CD14-positive monocyte (primary cell): ENCODE measurements around the gene USP28. TPM values are rescaled to one million over a fixed set of nuclear protein-coding genes. Genes with fewer than 3 reads are reported as not detected.

Experiments used
- DNase-seq, 3 donors: peaks; one replicate each; pipeline ENCODE4 v3.0.0-alpha.2; 2011 to 2022
- H2AFZ ChIP-seq: 2 replicates; pipeline ENCODE4 v1.6.0; 2012; ENCODE audit warnings: mild to moderate bottlenecking, low read depth, low read length, inconsistent platforms; ENCODE audit not compliant: insufficient read depth, poor library complexity, severe bottlenecking
- H3K27ac ChIP-seq, 2 donors: 1 replicate in 1 of 2; 2 replicates in 1 of 2; pipeline ENCODE4 v1.5.1; 2012 to 2013; ENCODE audit warnings: low read length in 2 of 2, control low read depth in 1 of 2, inconsistent platforms in 1 of 2, low read depth in 1 of 2, mild to moderate bottlenecking in 1 of 2
- H3K27me3 ChIP-seq, 2 donors: one replicate each; pipeline versions ENCODE4 v1.6.0 to v1.6.1; 2011 to 2013; ENCODE audit warnings: low read length in 2 of 2; ENCODE audit not compliant: control insufficient read depth in 2 of 2, insufficient read depth in 2 of 2
- H3K36me3 ChIP-seq, 2 donors: replicated peaks in 1 of 2; 1 replicate in 1 of 2; 2 replicates in 1 of 2; pipeline versions ENCODE4 v1.5.1 to v1.6.1; 2012 to 2013; ENCODE audit warnings: low read length in 2 of 2, control low read depth in 1 of 2, inconsistent platforms in 1 of 2, mild to moderate bottlenecking in 1 of 2; ENCODE audit not compliant: insufficient read depth in 2 of 2, control insufficient read depth in 1 of 2
- H3K4me1 ChIP-seq, 2 donors: 1 replicate in 1 of 2; 2 replicates in 1 of 2; pipeline versions ENCODE4 v1.5.1 to v1.6.1; 2012 to 2013; ENCODE audit warnings: low read length in 2 of 2, control low read depth in 1 of 2, inconsistent platforms in 1 of 2, mild to moderate bottlenecking in 1 of 2, moderate library complexity in 1 of 2; ENCODE audit not compliant: insufficient read depth in 2 of 2, control insufficient read depth in 1 of 2
- H3K4me2 ChIP-seq: replicated peaks from 2 replicates; pipeline ENCODE3; 2012; ENCODE audit warnings: low read length, moderate library complexity, mild to moderate bottlenecking; ENCODE audit not compliant: poor library complexity, severe bottlenecking; ENCODE audit errors: extremely low read depth
- H3K4me3 ChIP-seq, 3 experiments: fragments of 200-600 bp in 1 of 3; sonication (generic) in 1 of 3; replicated peaks in 1 of 3; 1 replicate in 2 of 3; 2 replicates in 1 of 3; pipeline ENCODE4 v1.5.1; 2011 to 2013; ENCODE audit warnings: low read length in 3 of 3, mild to moderate bottlenecking in 3 of 3, control low read depth in 2 of 3, low read depth in 2 of 3, inconsistent platforms in 1 of 3, moderate library complexity in 1 of 3
- H3K79me2 ChIP-seq: 2 replicates; pipeline ENCODE4 v1.6.0; 2012; ENCODE audit warnings: mild to moderate bottlenecking, control low read depth, inconsistent platforms, low read length, moderate library complexity; ENCODE audit not compliant: insufficient read depth
- H3K9ac ChIP-seq: 2 replicates; pipeline ENCODE4 v1.6.0; 2017; ENCODE audit warnings: low read length, mild to moderate bottlenecking; ENCODE audit not compliant: insufficient read depth, poor library complexity, severe bottlenecking
- H3K9me3 ChIP-seq, 2 donors: replicated peaks in 1 of 2; 1 replicate in 1 of 2; 2 replicates in 1 of 2; pipeline versions ENCODE4 v1.5.1 to v1.6.1; 2012 to 2013; ENCODE audit warnings: low read length in 2 of 2, control low read depth in 1 of 2; ENCODE audit not compliant: control insufficient read depth in 1 of 2, insufficient read depth in 1 of 2
- H4K20me1 ChIP-seq: 2 replicates; pipeline ENCODE4 v1.6.0; 2012; ENCODE audit warnings: mild to moderate bottlenecking, low read length, control low read depth, moderate library complexity; ENCODE audit not compliant: insufficient read depth
- H3K27ac Mint-ChIP-seq, 7 donors: one replicate each; pipeline ENCODE4 v1.8.0; 2020; ENCODE audit warnings: mild to moderate bottlenecking in 7 of 7, mixed read lengths in 7 of 7, moderate library complexity in 6 of 7, inconsistent platforms in 2 of 7
- H3K27me3 Mint-ChIP-seq, 3 donors: one replicate each; pipeline ENCODE4 v1.8.0; 2021 to 2022; ENCODE audit warnings: low read depth in 3 of 3, mild to moderate bottlenecking in 3 of 3, mixed read lengths in 3 of 3, moderate library complexity in 3 of 3, inconsistent platforms in 1 of 3
- H3K36me3 Mint-ChIP-seq, 2 donors: one replicate each; pipeline ENCODE4 v1.8.0; 2020; ENCODE audit warnings: mixed read lengths in 2 of 2, inconsistent platforms in 1 of 2, mild to moderate bottlenecking in 1 of 2
- H3K4me1 Mint-ChIP-seq: one replicate; pipeline ENCODE4 v1.8.0; 2020; ENCODE audit warnings: mild to moderate bottlenecking, mixed read lengths
- H3K4me3 Mint-ChIP-seq, 2 donors: one replicate each; pipeline ENCODE4 v1.8.0; 2020; ENCODE audit warnings: mild to moderate bottlenecking in 2 of 2, mixed read lengths in 2 of 2, moderate library complexity in 1 of 2
- H3K9me3 Mint-ChIP-seq, 7 donors: one replicate each; pipeline ENCODE4 v1.8.0; 2020 to 2022; ENCODE audit warnings: mixed read lengths in 7 of 7, mild to moderate bottlenecking in 6 of 7, moderate library complexity in 6 of 7, inconsistent platforms in 2 of 7
- CTCF ChIP-seq: fragments of 200-600 bp; IDR thresholded peaks from one replicate; pipeline ENCODE4 v1.8.0; 2022; ENCODE audit warnings: antibody characterized with exemption, mild to moderate bottlenecking
- WGBS: methylation state at CpG from one replicate; pipeline ENCODE4 v1.1.5; 2013; ENCODE audit warnings: missing lambda C conversion rate; ENCODE audit not compliant: insufficient coverage; 5-methylcytosine and 5-hydroxymethylcytosine counted together
- intact Hi-C, 2 donors: fragments of 100-400 bp; cut with micrococcal nuclease; formaldehyde crosslinking; loops; one replicate each; pipeline versions ENCODE4 v1.15.0 to v1.15.1; 2023
- polyA plus RNA-seq, 3 donors: library from polyadenylated mRNA; depleted of rRNA in 1 of 3; unstranded in 2 of 3; stranded (reverse) in 1 of 3; fragments of 300-500 nt in 2 of 3; fragments of >200 nt in 1 of 3; fragmentation: Illumina TruSeq in 2 of 3; gene quantifications; 1 replicate in 2 of 3; 2 replicates in 1 of 3; pipeline ENCODE4 v1.2.3, GENCODE V29; 2012 to 2021

USP28 gene
- polyA plus RNA-seq, 3 donors = 13.4 to 21.9 (median 17.7) TPM

GRCh38 chr11:113779496-113779895 is 95.9 kb downstream of the USP28 start, which contains the start of gene CLDN25:
Gene CLDN25 (plus strand): TSS chr11:113779796. CDS start chr11:113779796, 0 bp downstream.
- H3K27ac Mint-ChIP-seq = no peak within 1 kb of the TSS
- H3K9me3 Mint-ChIP-seq = no peaks in the 10 kb centered on the region
- WGBS = 91% methylated on average over 1 of the region's 4 CpGs

More at GRCh38 chr11:113779496-113779895, 95.9 kb downstream of the USP28 start, which contains the start of gene CLDN25:
- Histone ChIP-seq H3K27me3 (peaks cover 0 to 7% of the 10 kb centered on the region in 2 donors), H3K27ac (no peak within 1 kb of the TSS), H3K9ac (no peak within 1 kb of the TSS), H4K20me1 (no peaks in the 10 kb centered on the region), H3K9me3 (no peaks in the 10 kb centered on the region), H2AFZ (no peak within 1 kb of the TSS), H3K4me1 (no peaks in the 10 kb centered on the region), H3K79me2 (no peaks in the 10 kb centered on the region), H3K4me2 (no peak within 1 kb of the TSS), H3K36me3 (no peaks in the 10 kb centered on the region), H3K4me3 (no peak within 1 kb of the TSS)
- Mint-ChIP-seq H3K36me3 (no peaks in the 10 kb centered on the region), H3K4me3 (no peak within 1 kb of the TSS), H3K4me1 (peaks cover 2% of the 10 kb centered on the region), H3K27me3 (peaks cover 8 to 15% (median 12%) of the 10 kb centered on the region in 3 donors)
- intact Hi-C loops = loop anchor here (10.0 kb wide), 2 partner anchors 95 to 465 kb away; partner anchors contain the start of genes TTC12 (in 1 of the 2) and USP28 (in 1 of the 2)
- DNase-seq = no peak
- TF ChIP-seq CTCF = no peak
